A549 (cell line): ENCODE results near the gene ENPP7.

Source experiments
- CHD2 ChIP-seq: fragments of 150-350 bp; IDR thresholded peaks from 2 replicates; pipeline ENCODE4 v1.6.1; 2014; ENCODE audit warnings: low read length; ENCODE audit not compliant: partially characterized antibody
- CTCF ChIP-seq: fragments of >200 bp; sonication (Bioruptor Twin); formaldehyde crosslinking; IDR thresholded peaks from 3 replicates; pipeline ENCODE4 v1.5.1; 2016
- NFE2L2 ChIP-seq: fragments of 150-350 bp; conservative IDR thresholded peaks from 2 replicates; pipeline ENCODE4 v1.6.1; 2014; ENCODE audit warnings: low read length
- ZC3H11A ChIP-seq: fragments of 450-650 bp; IDR thresholded peaks from 2 replicates; pipeline ENCODE4 v1.6.1; 2014; ENCODE audit warnings: antibody characterized with exemption, mild to moderate bottlenecking

- no peak for TF ChIP-seq NFE2L2
- peak; percentile 97 for TF ChIP-seq CTCF
- no peak for TF ChIP-seq CHD2
- no peak for TF ChIP-seq ZC3H11A
Measured at GRCh38 chr17:79741751-79742588, 11.2 kb downstream of the ENPP7 start.
